K562 treated with DMSO at 1 percent for 12 hours (cell line): ENCODE data around the gene LANCL2. TPM values are rescaled to one million over a fixed set of nuclear protein-coding genes. Genes with fewer than 3 reads are reported as not detected.

ENCODE experiments used
- total RNA-seq: library from RNA; unstranded; fragments of 300-600 nt; gene quantifications from 2 replicates; pipeline ENCODE4 v1.2.3, GENCODE V29; 2022; ENCODE audit not compliant: insufficient read depth

LANCL2 gene
- total RNA-seq, result 6.7 and 9.5 TPM in 2 replicates

DNA sequence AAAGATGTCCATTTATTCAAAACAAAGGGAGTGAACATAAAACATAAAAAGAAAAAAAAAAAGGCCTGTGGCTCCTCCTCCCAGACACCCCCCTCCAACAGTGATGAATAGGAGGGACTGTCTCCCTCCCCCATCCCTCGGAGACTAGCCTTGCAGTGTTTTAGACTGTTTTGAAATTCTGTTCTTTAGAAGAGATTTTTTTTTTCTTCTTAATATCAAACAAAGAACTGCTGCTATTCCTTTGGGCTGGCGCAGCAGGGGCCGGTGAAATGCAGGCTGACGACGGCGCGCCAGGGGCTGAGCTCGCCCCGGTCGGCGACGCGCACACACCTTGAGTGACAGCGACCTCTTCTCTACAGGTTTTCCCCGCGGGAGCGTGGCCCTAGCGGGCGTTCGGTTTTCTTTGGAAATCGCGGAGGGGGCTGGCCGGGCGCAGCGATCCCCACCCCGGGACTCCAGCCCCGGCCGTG is at the start of gene LANCL2:
LANCL2 (plus strand) TSS at position 133 of the 470 bp plus-strand sequence. CDS start 689 bp downstream, outside the sequence.

Other genes with a start within 250 kb of the LANCL2 start
- 26.6 and 57.0 TPM in 2 replicates for gene VOPP1, start 207.2 kb downstream of the LANCL2 start, total RNA-seq